Measurements from ENCODE around the gene LARP6. TPM values are rescaled to one million over a fixed set of nuclear protein-coding genes. Genes with fewer than 3 reads are reported as not detected.

The LARP6 gene
- total RNA-seq, 2 experiments from 2014 or later = not detected

DNA sequence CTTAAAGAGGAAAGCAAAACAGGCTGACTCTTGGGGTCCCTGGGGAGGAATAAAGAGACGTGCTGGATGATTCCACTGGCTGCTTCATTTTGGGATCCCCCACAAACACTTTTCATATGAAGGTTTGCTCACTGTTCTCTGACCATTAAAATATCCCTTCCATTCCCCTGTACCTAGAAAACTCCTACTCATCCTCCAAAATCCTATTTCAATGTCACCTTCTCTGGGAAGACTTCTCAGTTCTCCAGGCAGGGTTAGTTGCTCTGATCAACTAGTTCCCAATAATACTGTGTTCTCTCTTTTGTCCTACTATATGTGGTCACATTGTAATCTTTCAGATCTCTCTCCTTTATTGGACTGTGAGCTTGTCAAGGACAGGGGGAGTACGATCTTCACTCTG, 19.0 kb downstream of the LARP6 start:
- TF ChIP-seq CTCF (conservative IDR thresholded peaks at IDR 0.05; ENCODE audit: low read length) (no peak), EZH2phosphoT487 (IDR thresholded peaks at IDR 0.05; ENCODE audit: borderline replicate concordance, low read depth, low read length) (no peak)
- H4K20me1 ChIP-seq (ENCODE audit: insufficient read depth, low read length) = no peaks in the 10 kb centered on the region
- H3K9me3 ChIP-seq (ENCODE audit: low read length) = no peaks in the 10 kb centered on the region
- no peak overlapping the region for H3K4me2 ChIP-seq (ENCODE audit: low read length)
- BruUV-seq (replicated peaks) = no TSS peak
- H2AFZ ChIP-seq (ENCODE audit: low read length) = no peak overlapping the region
- no peaks in the 10 kb centered on the region for H3K79me2 ChIP-seq (ENCODE audit: insufficient read depth, low read depth, low read length)
- H3K36me3 ChIP-seq (ENCODE audit: insufficient read depth, low read length) = no peaks in the 10 kb centered on the region
- ChIA-PET POLR2A (no interaction called here), CTCF (ENCODE audit: unreplicated experiment) (no interaction called here)
- H3K9me2 ChIP-seq (ENCODE audit: insufficient read depth, low read length) = no peaks in the 10 kb centered on the region
- no peak overlapping the region for H3K4me3 ChIP-seq (ENCODE audit: low read depth, low read length, poor library complexity, severe bottlenecking)
- intact Hi-C loops (cut with micrococcal nuclease; ENCODE audit: unreplicated experiment) = no loop called here
- no peak for DNase-seq (ENCODE audit: low spot score)
- H3K4me1 ChIP-seq (ENCODE audit: insufficient read depth, low read length, poor library complexity, severe bottlenecking) = no peaks in the 10 kb centered on the region
- no peak overlapping the region for H3K27ac ChIP-seq (ENCODE audit: low read depth, low read length, poor library complexity, severe bottlenecking)

DNA sequence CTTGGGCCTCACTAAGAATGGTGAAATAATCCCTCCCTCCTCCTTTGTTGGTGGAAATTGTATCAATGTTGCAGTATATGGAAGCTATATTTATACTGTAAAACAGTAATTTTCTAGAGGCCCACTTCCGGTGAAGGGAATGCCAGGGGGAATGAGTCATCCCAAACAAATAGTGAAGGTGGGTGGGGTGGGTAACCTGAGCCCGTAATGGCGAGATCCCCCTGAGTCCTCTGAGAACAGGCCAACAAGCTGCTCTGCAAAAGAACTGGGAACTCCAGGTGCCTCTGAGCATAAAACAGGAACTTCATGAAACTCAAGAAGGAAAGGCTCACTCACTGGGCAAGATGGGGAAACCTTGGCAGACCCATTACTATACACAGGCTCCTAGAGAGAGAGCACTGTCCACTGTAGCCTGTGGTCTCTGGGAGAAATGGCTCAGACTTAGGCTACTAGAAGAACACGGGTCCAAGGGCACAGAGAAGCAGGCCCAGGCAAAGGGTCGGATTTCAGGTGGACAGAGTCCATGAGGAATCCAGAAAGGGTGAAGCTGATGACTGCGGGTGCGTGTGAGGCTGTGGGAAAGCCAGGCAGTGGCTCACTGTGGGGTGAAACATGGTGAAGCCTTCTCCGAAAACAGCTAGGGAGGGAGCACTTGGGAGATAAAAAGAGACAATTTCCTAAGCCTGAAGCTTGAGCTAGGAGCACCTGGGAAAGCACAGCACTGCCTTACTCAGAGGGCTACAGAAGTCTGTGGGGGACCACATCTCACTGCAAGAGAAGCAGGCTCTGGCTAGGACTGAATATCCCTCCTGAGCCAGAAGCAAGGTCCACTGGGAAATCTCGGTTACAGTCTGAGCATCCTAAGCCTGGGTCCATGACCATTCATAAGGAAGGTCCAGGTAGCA, 19.8 kb downstream of the LARP6 start:
- no peaks in the 10 kb centered on the region for H3K9me3 ChIP-seq (ENCODE audit: low read length)
- TF ChIP-seq EZH2phosphoT487 (IDR thresholded peaks at IDR 0.05; ENCODE audit: borderline replicate concordance, low read depth, low read length) (no peak), CTCF (conservative IDR thresholded peaks at IDR 0.05; ENCODE audit: low read length) (no peak)
- no peaks in the 10 kb centered on the region for H3K36me3 ChIP-seq (ENCODE audit: insufficient read depth, low read length)
- DNase-seq (ENCODE audit: low spot score) = no peak
- no peak overlapping the region for H3K4me2 ChIP-seq (ENCODE audit: low read length)
- intact Hi-C loops (cut with micrococcal nuclease; ENCODE audit: unreplicated experiment) = no loop called here
- H3K9me2 ChIP-seq (ENCODE audit: insufficient read depth, low read length) = no peaks in the 10 kb centered on the region
- no peak overlapping the region for H2AFZ ChIP-seq (ENCODE audit: low read length)
- ChIA-PET POLR2A (interaction anchor here (0.5 kb wide), 1 partner anchor 56 kb away, joined by 4 read pairs; no protein-coding TSS in a partner anchor), CTCF (ENCODE audit: unreplicated experiment) (no interaction called here)
- BruUV-seq (replicated peaks) = no TSS peak
- H3K27ac ChIP-seq (ENCODE audit: low read depth, low read length, poor library complexity, severe bottlenecking) = no peak overlapping the region
- H4K20me1 ChIP-seq (ENCODE audit: insufficient read depth, low read length) = no peaks in the 10 kb centered on the region
- no peaks in the 10 kb centered on the region for H3K79me2 ChIP-seq (ENCODE audit: insufficient read depth, low read depth, low read length)
- no peaks in the 10 kb centered on the region for H3K4me1 ChIP-seq (ENCODE audit: insufficient read depth, low read length, poor library complexity, severe bottlenecking)
- no peak overlapping the region for H3K4me3 ChIP-seq (ENCODE audit: low read depth, low read length, poor library complexity, severe bottlenecking)

DNA sequence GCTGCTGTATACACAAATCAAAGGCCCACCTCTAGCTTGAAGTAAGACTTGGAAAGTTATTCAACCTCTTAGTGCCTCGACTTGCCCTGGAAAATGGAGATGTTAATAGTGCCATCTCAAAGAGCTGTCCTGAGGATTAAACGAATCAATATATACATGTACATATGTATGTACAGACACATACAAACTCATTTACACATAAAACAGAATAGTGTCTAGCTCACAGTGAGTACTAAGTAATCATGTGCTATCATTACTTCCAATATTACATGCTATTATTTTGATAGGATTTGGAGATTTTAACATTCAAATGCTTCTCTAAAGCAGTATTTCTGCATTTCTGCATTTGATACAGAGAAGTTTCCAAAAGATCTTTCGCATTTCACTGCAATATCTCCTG, 20.5 kb downstream of the LARP6 start:
- DNase-seq (ENCODE audit: low spot score) = no peak
- Histone ChIP-seq H3K36me3 (ENCODE audit: insufficient read depth, low read length) (no peaks in the 10 kb centered on the region), H3K4me3 (ENCODE audit: low read depth, low read length, poor library complexity, severe bottlenecking) (no peak overlapping the region), H3K4me1 (ENCODE audit: insufficient read depth, low read length, poor library complexity, severe bottlenecking) (no peaks in the 10 kb centered on the region), H3K4me2 (ENCODE audit: low read length) (no peak overlapping the region), H3K9me3 (ENCODE audit: low read length) (no peaks in the 10 kb centered on the region), H3K9me2 (ENCODE audit: insufficient read depth, low read length) (no peaks in the 10 kb centered on the region), H2AFZ (ENCODE audit: low read length) (no peak overlapping the region), H4K20me1 (ENCODE audit: insufficient read depth, low read length) (no peaks in the 10 kb centered on the region), H3K27ac (ENCODE audit: low read depth, low read length, poor library complexity, severe bottlenecking) (no peak overlapping the region), H3K79me2 (ENCODE audit: insufficient read depth, low read depth, low read length) (no peaks in the 10 kb centered on the region)
- no TSS peak for BruUV-seq (replicated peaks)
- ChIA-PET POLR2A (interaction anchor here (0.5 kb wide), 1 partner anchor 55 kb away, joined by 4 read pairs; no protein-coding TSS in a partner anchor), CTCF (ENCODE audit: unreplicated experiment) (no interaction called here)
- intact Hi-C loops (cut with micrococcal nuclease; ENCODE audit: unreplicated experiment) = no loop called here
- no peak for TF ChIP-seq EZH2phosphoT487 (IDR thresholded peaks at IDR 0.05; ENCODE audit: borderline replicate concordance, low read depth, low read length)
- no peak for TF ChIP-seq CTCF (conservative IDR thresholded peaks at IDR 0.05; ENCODE audit: low read length)
